ENCODE results near the gene BRAP. TPM values are rescaled to one million over a fixed set of nuclear protein-coding genes. Genes with fewer than 3 reads are reported as not detected.
"Not testable (repeated sequence)": the region's sequence is repeated elsewhere in the genome, so short reads cannot be mapped to it uniquely, and the experiment has no call there.

Gene BRAP, protein sequence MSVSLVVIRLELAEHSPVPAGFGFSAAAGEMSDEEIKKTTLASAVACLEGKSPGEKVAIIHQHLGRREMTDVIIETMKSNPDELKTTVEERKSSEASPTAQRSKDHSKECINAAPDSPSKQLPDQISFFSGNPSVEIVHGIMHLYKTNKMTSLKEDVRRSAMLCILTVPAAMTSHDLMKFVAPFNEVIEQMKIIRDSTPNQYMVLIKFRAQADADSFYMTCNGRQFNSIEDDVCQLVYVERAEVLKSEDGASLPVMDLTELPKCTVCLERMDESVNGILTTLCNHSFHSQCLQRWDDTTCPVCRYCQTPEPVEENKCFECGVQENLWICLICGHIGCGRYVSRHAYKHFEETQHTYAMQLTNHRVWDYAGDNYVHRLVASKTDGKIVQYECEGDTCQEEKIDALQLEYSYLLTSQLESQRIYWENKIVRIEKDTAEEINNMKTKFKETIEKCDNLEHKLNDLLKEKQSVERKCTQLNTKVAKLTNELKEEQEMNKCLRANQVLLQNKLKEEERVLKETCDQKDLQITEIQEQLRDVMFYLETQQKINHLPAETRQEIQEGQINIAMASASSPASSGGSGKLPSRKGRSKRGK
- total RNA-seq: 10 to 100 TPM; 15.8 to 21.8 (median 19.3) TPM

DNA sequence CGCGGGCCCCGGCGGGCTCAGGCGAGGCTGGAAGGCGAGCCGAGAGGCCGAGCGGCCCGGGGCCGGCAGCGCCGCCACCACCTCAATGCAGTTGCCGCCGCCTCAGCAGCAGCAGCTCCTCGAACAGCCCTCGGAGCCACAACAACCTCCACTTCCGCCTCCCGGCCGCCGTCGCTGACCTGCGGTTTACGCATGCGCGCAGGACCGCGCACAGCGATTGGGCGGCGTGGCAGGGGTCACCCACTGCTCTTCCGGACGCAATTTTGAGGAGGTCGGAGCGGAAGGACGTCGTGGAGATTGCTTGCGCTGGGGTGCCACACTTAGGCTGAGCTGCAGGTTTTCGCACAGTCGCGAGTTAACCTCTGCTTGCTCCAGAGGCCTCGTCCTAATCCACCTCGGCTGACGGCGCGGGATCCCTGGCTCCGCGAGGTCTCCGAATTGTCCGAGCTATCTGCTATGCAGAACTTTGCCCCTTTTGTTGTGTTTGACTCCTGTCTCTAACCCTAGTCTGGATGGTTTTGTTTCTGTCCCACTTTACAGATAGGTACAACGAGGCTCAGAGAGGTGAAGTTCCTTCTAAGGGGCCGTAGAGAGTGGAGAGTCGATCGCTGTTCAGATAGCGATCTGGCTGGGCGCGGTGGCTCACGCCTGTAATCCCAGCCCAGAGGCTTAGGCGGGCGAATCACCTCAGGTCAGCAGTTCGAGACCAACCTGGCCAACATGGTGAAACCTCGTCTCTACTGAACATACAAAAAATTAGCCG lies at the start of gene BRAP, which contains the start of gene ACAD10:
Gene BRAP (minus strand): TSS at position 146 of the 763 bp plus-strand sequence. CDS start 164 bp downstream, outside the sequence.
Gene ACAD10 (plus strand): TSS at position 243 of the 763 bp plus-strand sequence. CDS start 6,657 bp downstream, outside the sequence.
- peak; percentile 65 to 97 (median 91) for TF ChIP-seq POLR2AphosphoS5 (IDR thresholded peaks at IDR 0.05)
- no peak for TF ChIP-seq EP300 (IDR thresholded peaks at IDR 0.05)
- TF ChIP-seq POLR2A (IDR thresholded peaks at IDR 0.05): peak; percentile 71 to 85
- peak within 1 kb of the TSS; percentile 77 for H3K4me3 ChIP-seq
- DNase-seq (ENCODE audit: low spot score in 2 of 2): peak; percentile 94 to 95
- under 1% methylated on average over 22 of the region's 63 CpGs for WGBS
- peaks cover 29% of the 10 kb centered on the region for H3K4me1 ChIP-seq
- peak within 1 kb of the TSS; percentile 85 for H3K27ac ChIP-seq
- H3K9me3 ChIP-seq: no peaks in the 10 kb centered on the region
- no peaks in the 10 kb centered on the region for H3K27me3 ChIP-seq
- H3K36me3 ChIP-seq: peaks cover 22% of the 10 kb centered on the region

DNA sequence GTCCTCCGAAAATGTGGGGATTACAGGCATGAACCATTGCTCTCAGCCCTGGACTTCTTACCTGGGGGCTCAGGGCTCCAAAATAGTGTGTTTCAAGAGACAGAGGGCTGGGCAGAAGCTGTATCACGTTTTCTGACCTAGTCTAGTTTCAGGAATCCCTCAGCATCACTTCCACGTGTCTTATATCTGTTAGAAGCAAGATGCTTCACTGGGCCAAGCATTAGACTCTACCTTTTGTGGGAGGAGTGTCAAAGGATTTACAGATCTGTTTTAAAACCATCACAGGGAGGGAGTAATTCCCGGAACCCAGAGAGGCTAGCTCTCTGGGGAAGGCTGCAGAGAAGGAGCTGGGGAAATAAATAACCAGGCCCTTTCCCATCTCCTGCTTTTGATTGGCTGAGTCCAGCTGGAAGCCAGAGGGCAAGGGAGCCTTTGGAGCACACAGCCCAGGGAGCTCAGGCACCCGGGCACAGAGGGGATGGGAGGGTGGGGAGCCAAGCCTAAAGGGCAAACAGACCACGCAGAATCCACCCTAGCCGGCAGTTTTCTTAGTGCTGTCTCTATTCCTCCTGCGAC lies 47.7 kb upstream of the BRAP start:
- 76% methylated on average over 8 of the region's 8 CpGs for whole genome bisulfite sequencing
- TF ChIP-seq, protein P1, sequence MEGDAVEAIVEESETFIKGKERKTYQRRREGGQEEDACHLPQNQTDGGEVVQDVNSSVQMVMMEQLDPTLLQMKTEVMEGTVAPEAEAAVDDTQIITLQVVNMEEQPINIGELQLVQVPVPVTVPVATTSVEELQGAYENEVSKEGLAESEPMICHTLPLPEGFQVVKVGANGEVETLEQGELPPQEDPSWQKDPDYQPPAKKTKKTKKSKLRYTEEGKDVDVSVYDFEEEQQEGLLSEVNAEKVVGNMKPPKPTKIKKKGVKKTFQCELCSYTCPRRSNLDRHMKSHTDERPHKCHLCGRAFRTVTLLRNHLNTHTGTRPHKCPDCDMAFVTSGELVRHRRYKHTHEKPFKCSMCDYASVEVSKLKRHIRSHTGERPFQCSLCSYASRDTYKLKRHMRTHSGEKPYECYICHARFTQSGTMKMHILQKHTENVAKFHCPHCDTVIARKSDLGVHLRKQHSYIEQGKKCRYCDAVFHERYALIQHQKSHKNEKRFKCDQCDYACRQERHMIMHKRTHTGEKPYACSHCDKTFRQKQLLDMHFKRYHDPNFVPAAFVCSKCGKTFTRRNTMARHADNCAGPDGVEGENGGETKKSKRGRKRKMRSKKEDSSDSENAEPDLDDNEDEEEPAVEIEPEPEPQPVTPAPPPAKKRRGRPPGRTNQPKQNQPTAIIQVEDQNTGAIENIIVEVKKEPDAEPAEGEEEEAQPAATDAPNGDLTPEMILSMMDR (IDR thresholded peaks at IDR 0.05): no peak
- no peak for TF ChIP-seq POLR2A (IDR thresholded peaks at IDR 0.05)
- no peak for TF ChIP-seq EP300 (IDR thresholded peaks at IDR 0.05)
- TF ChIP-seq POLR2AphosphoS5 (IDR thresholded peaks at IDR 0.05): no peak
- Histone ChIP-seq H3K4me3 (no peak overlapping the region), H3K9me3 (no peaks in the 10 kb centered on the region), H3K27me3 (no peaks in the 10 kb centered on the region), H3K4me1 (no peaks in the 10 kb centered on the region), H3K27ac (no peak overlapping the region), H3K36me3 (peaks cover 77% of the 10 kb centered on the region)
- DNase-seq (ENCODE audit: low spot score in 2 of 2): no peak

DNA sequence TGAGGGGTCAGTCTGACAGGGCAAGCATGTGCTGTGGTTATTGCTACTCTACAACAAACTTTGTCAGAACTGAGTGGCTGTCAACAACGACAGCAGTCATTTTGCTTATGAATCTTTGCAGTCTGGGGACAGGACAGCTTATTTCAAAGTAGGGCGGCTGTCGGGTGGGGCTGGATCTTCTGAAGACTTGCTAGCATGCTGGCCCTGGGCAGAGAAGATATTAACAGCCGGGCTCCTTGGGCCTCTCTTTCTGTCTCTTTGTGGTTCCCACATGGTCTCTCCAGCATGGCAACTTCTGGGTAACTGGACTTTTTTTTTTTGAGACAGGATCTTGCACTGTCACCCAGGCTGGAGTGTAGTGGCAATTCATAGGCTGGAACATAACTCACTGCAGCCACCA lies 47.0 kb upstream of the BRAP start:
- no peaks in the 10 kb centered on the region for H3K4me1 ChIP-seq
- no peaks in the 10 kb centered on the region for H3K27me3 ChIP-seq
- no peak overlapping the region for H3K4me3 ChIP-seq
- H3K27ac ChIP-seq: no peak overlapping the region
- DNase-seq (ENCODE audit: low spot score in 2 of 2): no peak
- H3K9me3 ChIP-seq: no peaks in the 10 kb centered on the region
- H3K36me3 ChIP-seq: peaks cover 76% of the 10 kb centered on the region
- TF ChIP-seq EP300 (IDR thresholded peaks at IDR 0.05): no peak
- TF ChIP-seq, protein P1 (IDR thresholded peaks at IDR 0.05): no peak
- TF ChIP-seq POLR2A (IDR thresholded peaks at IDR 0.05): no peak
- TF ChIP-seq POLR2AphosphoS5 (IDR thresholded peaks at IDR 0.05): no peak
- WGBS: 87% methylated on average over 4 of the region's 4 CpGs

DNA sequence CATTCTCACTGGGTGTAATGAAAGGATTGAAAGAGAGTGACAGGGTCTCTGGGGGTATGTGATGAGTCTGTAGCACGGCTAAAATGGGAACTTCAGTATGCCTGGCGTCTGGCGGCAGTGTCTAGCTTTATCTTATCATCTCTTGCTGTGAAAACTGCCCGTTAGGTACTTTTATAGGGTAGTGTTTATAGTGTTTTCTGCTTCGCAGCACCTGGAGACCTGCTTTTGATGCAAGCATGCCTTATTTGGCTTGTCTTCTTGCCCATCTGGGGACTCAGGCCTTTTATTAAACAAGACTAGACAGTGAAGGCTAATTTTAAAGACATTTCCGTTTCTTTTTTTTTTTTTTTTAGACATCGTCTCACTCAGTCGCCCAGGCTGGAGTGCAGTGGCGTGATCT lies 44.7 kb upstream of the BRAP start:
- H3K27ac ChIP-seq: no peak overlapping the region
- no peak for DNase-seq (ENCODE audit: low spot score in 2 of 2)
- no peak for TF ChIP-seq EP300 (IDR thresholded peaks at IDR 0.05)
- TF ChIP-seq, protein P1 (IDR thresholded peaks at IDR 0.05): no peak
- no peak for TF ChIP-seq POLR2AphosphoS5 (IDR thresholded peaks at IDR 0.05)
- TF ChIP-seq POLR2A (IDR thresholded peaks at IDR 0.05): no peak
- no peaks in the 10 kb centered on the region for H3K9me3 ChIP-seq
- H3K27me3 ChIP-seq: no peaks in the 10 kb centered on the region
- H3K4me1 ChIP-seq: no peaks in the 10 kb centered on the region
- peaks cover 76% of the 10 kb centered on the region for H3K36me3 ChIP-seq
- no peak overlapping the region for H3K4me3 ChIP-seq
- 90% methylated on average over 9 of the region's 9 CpGs for WGBS

DNA sequence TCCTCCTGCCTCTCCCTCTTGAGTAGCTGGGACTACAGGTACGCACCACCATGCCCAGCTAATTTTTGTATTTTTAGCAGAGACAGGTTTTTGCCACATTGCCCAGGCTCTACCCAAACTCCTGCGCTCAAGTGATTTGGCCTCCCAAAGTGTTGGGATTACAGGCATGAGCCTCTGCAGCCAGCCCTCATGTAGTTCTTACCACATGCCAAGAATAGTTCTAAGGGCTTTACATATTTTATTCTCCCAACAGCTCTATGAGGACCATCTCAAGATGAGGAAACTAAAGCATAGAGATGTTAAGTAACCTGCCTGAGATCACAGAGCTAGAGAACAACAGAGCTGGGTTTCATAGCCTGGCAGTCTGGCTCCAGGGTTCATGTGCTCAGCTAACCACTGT lies 43.0 kb upstream of the BRAP start:
- no peaks in the 10 kb centered on the region for H3K9me3 ChIP-seq
- H3K4me3 ChIP-seq: no peak overlapping the region
- H3K27me3 ChIP-seq: no peaks in the 10 kb centered on the region
- DNase-seq (ENCODE audit: low spot score in 2 of 2): no peak
- no peaks in the 10 kb centered on the region for H3K4me1 ChIP-seq
- H3K36me3 ChIP-seq: peaks cover 78% of the 10 kb centered on the region
- H3K27ac ChIP-seq: no peak overlapping the region
- 100% methylated on average over 2 of the region's 2 CpGs for WGBS
- TF ChIP-seq POLR2AphosphoS5 (IDR thresholded peaks at IDR 0.05) (no peak), EP300 (IDR thresholded peaks at IDR 0.05) (no peak), POLR2A (IDR thresholded peaks at IDR 0.05) (no peak)
- TF ChIP-seq, protein P1 (IDR thresholded peaks at IDR 0.05): no peak

DNA sequence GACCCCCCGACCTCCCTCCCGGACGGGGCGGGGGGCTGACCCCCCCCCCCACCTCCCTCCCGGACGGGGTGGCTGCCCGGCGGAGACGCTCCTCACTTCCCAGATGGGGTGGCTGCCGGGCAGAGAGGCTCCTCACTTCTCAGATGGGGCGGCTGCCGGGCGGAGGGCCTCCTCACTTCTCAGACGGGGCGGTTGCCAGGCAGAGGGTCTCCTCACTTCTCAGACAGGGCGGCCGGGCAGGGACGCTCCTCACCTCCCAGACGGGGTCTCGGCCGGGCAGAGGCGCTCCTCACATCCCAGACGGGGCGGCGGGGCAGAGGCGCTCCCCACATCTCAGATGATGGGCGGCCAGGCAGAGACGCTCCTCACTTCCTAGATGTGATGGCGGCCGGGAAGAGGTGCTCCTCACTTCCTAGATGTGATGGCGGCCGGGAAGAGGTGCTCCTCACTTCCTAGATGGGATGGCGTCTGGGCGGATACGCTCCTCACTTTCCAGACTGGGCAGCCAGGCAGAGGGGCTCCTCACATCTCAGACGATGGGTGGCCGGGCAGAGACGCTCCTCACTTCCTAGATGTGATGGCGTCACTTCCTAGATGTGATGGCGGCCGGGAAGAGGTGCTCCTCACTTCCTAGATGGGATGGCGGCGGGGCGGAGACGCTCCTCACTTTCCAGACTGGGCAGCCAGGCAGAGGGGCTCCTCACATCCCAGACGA lies 38.0 kb upstream of the BRAP start:
- H3K27ac ChIP-seq; H3K9me3 ChIP-seq; H3K27me3 ChIP-seq; H3K4me1 ChIP-seq; DNase-seq (ENCODE audit: low spot score in 2 of 2); H3K4me3 ChIP-seq: not testable (repeated sequence)
- peaks cover 67% of the 10 kb centered on the region for H3K36me3 ChIP-seq
- no CpG with 5 or more reads among the region's 46 CpGs for WGBS
